Sigmoid colon (tissue), 7 donors: Measurements from ENCODE around the gene ZNF385C. TPM values are rescaled to one million over a fixed set of nuclear protein-coding genes. Genes with fewer than 3 reads are reported as not detected.

Source experiments
- DNase-seq: peaks from one replicate; pipeline ENCODE4 v3.0.0-alpha.2; 2019
- H3K27ac ChIP-seq, 4 donors: fragments of 200-600 bp; sonication (generic); one replicate each; pipeline ENCODE4 v1.5.1; 2016 to 2019; ENCODE audit warnings: mild to moderate bottlenecking in 1 of 4
- H3K27me3 ChIP-seq, 3 donors: fragments of 200-600 bp; sonication (generic); one replicate each; pipeline ENCODE4 v1.5.1; 2019; ENCODE audit warnings: mild to moderate bottlenecking in 1 of 3
- H3K36me3 ChIP-seq, 4 donors: fragments of 200-600 bp; sonication (generic); one replicate each; pipeline ENCODE4 v1.5.1; 2016 to 2019
- H3K4me1 ChIP-seq, 4 donors: fragments of 200-600 bp; sonication (generic); one replicate each; pipeline ENCODE4 v1.5.1; 2017 to 2019
- H3K4me3 ChIP-seq, 4 donors: fragments of 200-600 bp; sonication (generic); one replicate each; pipeline ENCODE4 v1.5.1; 2017 to 2019; ENCODE audit warnings: mild to moderate bottlenecking in 2 of 4, moderate library complexity in 1 of 4
- H3K9me3 ChIP-seq, 4 donors: fragments of 200-600 bp in 3 of 4; sonication (generic) in 3 of 4; one replicate each; pipeline versions ENCODE4 v1.5.1 to v1.6.1; 2013 to 2019
- CTCF ChIP-seq, 4 experiments: fragments of 450-650 bp in 3 of 4; fragments of 200-600 bp in 1 of 4; IDR thresholded peaks; one replicate each; pipeline ENCODE4 v1.5.1; 2016 to 2019; ENCODE audit warnings: antibody characterized with exemption in 4 of 4, mild to moderate bottlenecking in 3 of 4, moderate library complexity in 2 of 4
- EP300 ChIP-seq, 4 donors: sonication (generic); formaldehyde crosslinking; IDR thresholded peaks; one replicate each; pipeline ENCODE4 v1.6.1; 2017; ENCODE audit warnings: antibody characterized with exemption in 4 of 4
- POLR2A ChIP-seq, 2 donors: fragments of 450-650 bp; IDR thresholded peaks; one replicate each; pipeline ENCODE4 v1.6.1; 2016; ENCODE audit warnings: antibody characterized with exemption in 2 of 2, mild to moderate bottlenecking in 2 of 2, moderate library complexity in 2 of 2
- POLR2AphosphoS5 ChIP-seq, 4 donors: sonication (generic); formaldehyde crosslinking; IDR thresholded peaks; one replicate each; pipeline ENCODE4 v1.6.1; 2017; ENCODE audit warnings: antibody characterized with exemption in 4 of 4
- WGBS, 2 donors: extraction: QIAGEN DNeasy Blood & Tissue Kit; methylation state at CpG; one replicate each; pipeline ENCODE4 v1.1.7; 2013; 5-methylcytosine and 5-hydroxymethylcytosine counted together
- intact Hi-C: fragments of 100-400 bp; cut with DNase I; formaldehyde crosslinking; loops from one replicate; pipeline ENCODE4 v1.15.1; 2023
- polyA plus RNA-seq, 3 donors: library from polyadenylated mRNA; stranded (reverse); fragments of 200-250 nt; gene quantifications; one replicate each; pipeline ENCODE4 v1.2.3, GENCODE V29; 2013
- total RNA-seq, 4 donors: library from RNA; depleted of rRNA; stranded (reverse); fragments of >200 nt; gene quantifications; one replicate each; pipeline ENCODE4 v1.1.0, GENCODE V29; 2016
- donor health status: healthy with polysubstance abuse.
- donor health status: Bipolar disorder and iron deficiency.
- donor health status: healthy.

The ZNF385C gene
- total and polyA plus RNA-seq, 7 donors = 0.33 to 0.60 (median 0.42) TPM; not detected in 4

GRCh38 chr17:41998497-41998896, 99.8 kb downstream of the ZNF385C start:
- no peak for TF ChIP-seq POLR2A (IDR thresholded peaks at IDR 0.05)
- TF ChIP-seq POLR2AphosphoS5 (IDR thresholded peaks at IDR 0.05) = no peak
- TF ChIP-seq EP300 (IDR thresholded peaks at IDR 0.05) = no peak
- TF ChIP-seq CTCF (IDR thresholded peaks at IDR 0.05) = no peak
- peaks cover 0 to 6% (median 0%) of the 10 kb centered on the region in 4 donors for H3K4me1 ChIP-seq
- DNase-seq = no peak
- peaks cover 33 to 98% (median 55%) of the 10 kb centered on the region in 4 donors for H3K36me3 ChIP-seq
- H3K27me3 ChIP-seq = no peaks in the 10 kb centered on the region
- no peak overlapping the region for H3K4me3 ChIP-seq
- intact Hi-C loops = no loop called here
- no peaks in the 10 kb centered on the region for H3K9me3 ChIP-seq
- 34 to 42% methylated on average over 2 of the region's 2 CpGs for WGBS, 2 donors
- no peak overlapping the region for H3K27ac ChIP-seq

GRCh38 chr17:41996855-41997164, 101.5 kb downstream of the ZNF385C start:
- Histone ChIP-seq H3K36me3 (peaks cover 33 to 99% (median 61%) of the 10 kb centered on the region in 4 donors), H3K27ac (no peak overlapping the region), H3K4me3 (no peak overlapping the region), H3K27me3 (no peaks in the 10 kb centered on the region), H3K4me1 (no peaks in the 10 kb centered on the region), H3K9me3 (no peaks in the 10 kb centered on the region)
- 88 to 92% methylated on average over 2 of the region's 2 CpGs for WGBS, 2 donors
- DNase-seq = no peak
- TF ChIP-seq POLR2A (IDR thresholded peaks at IDR 0.05) = no peak
- no peak for TF ChIP-seq CTCF (IDR thresholded peaks at IDR 0.05)
- intact Hi-C loops = no loop called here

GRCh38 chr17:41992576-41992975, 105.7 kb downstream of the ZNF385C start:
- Histone ChIP-seq H3K27ac (peak overlapping the region in 2 of 4 donors; percentile 28 to 29), H3K4me3 (no peak overlapping the region), H3K9me3 (no peaks in the 10 kb centered on the region), H3K27me3 (no peaks in the 10 kb centered on the region), H3K4me1 (no peaks in the 10 kb centered on the region), H3K36me3 (peaks cover 34 to 100% (median 66%) of the 10 kb centered on the region in 4 donors)
- intact Hi-C loops = no loop called here
- no peak for DNase-seq
- TF ChIP-seq CTCF (IDR thresholded peaks at IDR 0.05) (no peak), POLR2AphosphoS5 (IDR thresholded peaks at IDR 0.05) (no peak), POLR2A (IDR thresholded peaks at IDR 0.05) (no peak), EP300 (IDR thresholded peaks at IDR 0.05) (no peak)
- 70 to 86% methylated on average over 3 of the region's 3 CpGs for WGBS, 2 donors

GRCh38 chr17:41989702-41990419, 108.4 kb downstream of the ZNF385C start:
- H3K27ac ChIP-seq = no peak overlapping the region
- H3K27me3 ChIP-seq = no peaks in the 10 kb centered on the region
- H3K36me3 ChIP-seq = peaks cover 14 to 99% (median 58%) of the 10 kb centered on the region in 4 donors
- WGBS, 2 donors = 65 to 90% methylated on average over 5 of the region's 5 CpGs
- DNase-seq = no peak
- H3K9me3 ChIP-seq = no peaks in the 10 kb centered on the region
- no peaks in the 10 kb centered on the region for H3K4me1 ChIP-seq
- H3K4me3 ChIP-seq = no peak overlapping the region
- TF ChIP-seq EP300 (IDR thresholded peaks at IDR 0.05) (no peak), POLR2AphosphoS5 (IDR thresholded peaks at IDR 0.05) (no peak), CTCF (IDR thresholded peaks at IDR 0.05) (no peak), POLR2A (IDR thresholded peaks at IDR 0.05) (no peak)
- intact Hi-C loops = no loop called here

GRCh38 chr17:41988418-41988817, 109.9 kb downstream of the ZNF385C start:
- no peaks in the 10 kb centered on the region for H3K27me3 ChIP-seq
- no peak overlapping the region for H3K27ac ChIP-seq
- no peak overlapping the region for H3K4me3 ChIP-seq
- H3K4me1 ChIP-seq = no peaks in the 10 kb centered on the region
- TF ChIP-seq POLR2A (IDR thresholded peaks at IDR 0.05) (no peak), EP300 (IDR thresholded peaks at IDR 0.05) (no peak), POLR2AphosphoS5 (IDR thresholded peaks at IDR 0.05) (no peak)
- H3K9me3 ChIP-seq = no peaks in the 10 kb centered on the region
- peaks cover 14 to 97% (median 57%) of the 10 kb centered on the region in 4 donors for H3K36me3 ChIP-seq
- intact Hi-C loops = no loop called here
- WGBS, 2 donors = 99 to 100% methylated on average over 2 of the region's 2 CpGs
- no peak for DNase-seq
